GM12892 (cell line): ENCODE measurements around the gene ATR.

Experiments
- POLR2A ChIP-seq: IDR thresholded peaks from 2 replicates; pipeline ENCODE4 v1.6.1; 2011; ENCODE audit warnings: low read depth, low read length, control low read depth
- TAF1 ChIP-seq: IDR thresholded peaks from 2 replicates; pipeline ENCODE4 v1.6.1; 2011; ENCODE audit warnings: low read depth, mild to moderate bottlenecking, control low read depth, low read length, borderline replicate concordance

DNA sequence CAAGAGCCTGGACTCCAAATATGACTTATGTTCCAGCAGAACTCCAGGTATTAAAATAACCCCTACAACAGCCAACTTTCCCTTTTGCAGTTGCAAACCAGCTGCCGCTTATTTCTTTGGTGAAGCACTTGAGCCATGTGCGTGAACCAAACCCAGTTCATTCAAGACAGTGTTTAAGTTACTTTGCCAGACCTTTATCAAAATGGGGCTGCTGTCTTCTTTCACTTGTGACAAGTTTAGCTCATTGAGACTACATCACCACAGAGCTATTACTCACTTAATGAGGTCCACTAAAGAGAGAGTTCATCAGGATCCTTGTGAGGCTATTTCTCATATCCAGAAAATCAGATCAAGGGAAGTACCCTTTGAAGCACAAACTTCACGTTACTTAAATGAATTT lies 128.3 kb downstream of the ATR start:
- no peak for TF ChIP-seq POLR2A
- no peak for TF ChIP-seq TAF1
